PC-9 (cell line): ENCODE data around the gene SMAP1. TPM values are rescaled to one million over a fixed set of nuclear protein-coding genes. Genes with fewer than 3 reads are reported as not detected.

Experiments
- BruUV-seq: library from RNA; stranded (reverse); fragments of 400-500 nt; replicated peaks from 2 replicates; lab custom pipeline; 2021; lab: Mats Ljungman, UMichigan
- CTCF ChIA-PET: fragments of 300-600 bp; sonication (Branson Sonifier 250); formaldehyde crosslinking; loops from one replicate; lab custom pipeline; 2022; ENCODE audit warnings: antibody characterized with exemption; lab: Charles Lee
- POLR2A ChIA-PET: fragments of 300-600 bp; sonication (Branson Sonifier 250); formaldehyde crosslinking; loops from one replicate; lab custom pipeline; 2022; ENCODE audit warnings: antibody characterized with exemption; ENCODE audit not compliant: unreplicated experiment; lab: Charles Lee
- DNase-seq, 2 experiments: peaks; one replicate each; pipeline versions ENCODE4 v3.0.0 to v3.0.0-alpha.2; 2015 to 2022; ENCODE audit warnings: mixed read lengths in 1 of 2
- H2AFZ ChIP-seq: fragments of 200-600 bp; sonication (generic); 2 replicates; pipeline ENCODE4 v1.8.1; 2017; ENCODE audit warnings: antibody characterized with exemption
- H3F3A ChIP-seq: fragments of 200-600 bp; sonication (generic); 2 replicates; pipeline ENCODE4 v1.8.1; 2017; ENCODE audit warnings: antibody characterized with exemption, mild to moderate bottlenecking, low read depth; ENCODE audit not compliant: insufficient read depth
- H3K27ac ChIP-seq: fragments of 200-600 bp; sonication (generic); 2 replicates; pipeline ENCODE4 v1.6.1; 2016; ENCODE audit warnings: mixed run types
- H3K27me3 ChIP-seq: fragments of 200-600 bp; sonication (generic); 2 replicates; pipeline ENCODE4 v1.6.1; 2016; ENCODE audit warnings: low read depth, mixed run types; ENCODE audit not compliant: insufficient read depth
- H3K36me3 ChIP-seq: fragments of 200-600 bp; sonication (generic); 2 replicates; pipeline ENCODE4 v1.6.1; 2016; ENCODE audit warnings: low read depth, mixed run types
- H3K4me1 ChIP-seq: fragments of 200-600 bp; sonication (generic); replicated peaks from 2 replicates; pipeline ENCODE4 v1.6.1; 2016; ENCODE audit warnings: mixed run types; ENCODE audit not compliant: insufficient read depth
- H3K4me2 ChIP-seq: fragments of 200-600 bp; sonication (generic); 2 replicates; pipeline ENCODE4 v1.6.1; 2017; ENCODE audit warnings: mixed run types
- H3K4me3 ChIP-seq: fragments of 200-600 bp; sonication (generic); 2 replicates; pipeline ENCODE4 v1.6.1; 2016; ENCODE audit warnings: mixed run types
- H3K79me2 ChIP-seq: fragments of 200-600 bp; sonication (generic); 2 replicates; pipeline ENCODE4 v1.6.1; 2017; ENCODE audit warnings: low read depth, mixed run types
- H3K9me2 ChIP-seq: fragments of 200-600 bp; sonication (generic); 2 replicates; pipeline ENCODE4 v1.8.1; 2017; ENCODE audit warnings: mild to moderate bottlenecking; ENCODE audit not compliant: insufficient read depth
- H3K9me3 ChIP-seq: fragments of 200-600 bp; sonication (generic); 2 replicates; pipeline ENCODE4 v1.8.1; 2016; ENCODE audit warnings: low read depth; ENCODE audit not compliant: insufficient read depth
- H4K20me1 ChIP-seq: fragments of 200-600 bp; sonication (generic); 2 replicates; pipeline ENCODE4 v1.8.1; 2017; ENCODE audit not compliant: insufficient read depth
- EZH2 ChIP-seq: fragments of 200-600 bp; sonication (generic); IDR thresholded peaks from 2 replicates; pipeline ENCODE4 v1.8.0; 2017; ENCODE audit warnings: antibody characterized with exemption, low read depth
- intact Hi-C: fragments of 100-400 bp; cut with micrococcal nuclease; formaldehyde crosslinking; loops from one replicate; pipeline ENCODE4 v1.10.0; 2022; ENCODE audit not compliant: unreplicated experiment
- total RNA-seq: library from RNA; stranded (reverse); gene quantifications from 2 replicates; pipeline ENCODE4 v1.2.3, GENCODE V29; 2021
- TF ChIP-seq, protein P1 (sequence below): fragments of 200-600 bp; sonication (generic); conservative IDR thresholded peaks from 2 replicates; pipeline ENCODE4 v1.6.1; 2017; ENCODE audit warnings: mixed run types, antibody characterized with exemption, mild to moderate bottlenecking, moderate library complexity

SMAP1 gene
- total RNA-seq, 1 experiment from 2014 or later, result 29.3 TPM

DNA sequence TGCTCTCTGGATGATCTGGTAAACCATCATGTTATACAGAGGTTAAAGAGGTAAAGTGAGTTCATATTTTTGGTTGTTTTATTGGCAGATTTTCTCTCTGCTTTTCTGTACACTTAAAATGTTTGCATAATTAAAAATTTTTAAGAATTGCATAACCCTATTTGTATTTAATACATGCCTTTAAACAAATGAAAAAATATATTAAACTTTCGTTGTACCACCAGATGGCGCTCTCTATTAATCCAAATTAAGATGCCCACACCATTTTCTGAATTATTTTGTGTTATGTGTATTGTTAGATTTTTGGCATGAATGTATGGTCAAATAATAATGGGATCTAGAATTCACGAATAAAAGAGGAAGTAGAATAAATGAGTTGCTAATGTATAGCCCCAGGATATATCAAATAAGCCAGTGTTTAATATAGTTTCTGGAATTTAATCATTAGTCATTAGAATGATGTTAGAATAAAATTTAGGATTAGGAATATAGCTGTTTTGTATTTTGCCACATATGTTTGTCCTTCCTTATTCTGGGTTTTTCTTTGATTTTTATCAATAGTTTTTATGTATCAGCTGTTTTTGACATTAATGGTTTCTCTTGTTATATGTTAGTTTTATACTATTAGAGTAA, 38.9 kb downstream of the SMAP1 start:
- CTCF ChIA-PET, result interaction anchor here (0.6 to 1.1 kb wide), 2 partner anchors 189 to 249 kb away, joined by 4 to 7 read pairs; no protein-coding TSS in a partner anchor
- Histone ChIP-seq H3K79me2 (peaks cover 9% of the 10 kb centered on the region), H4K20me1 (peaks cover 23% of the 10 kb centered on the region; the same call in 1 of the 2 replicates), H3K36me3 (no peaks in the 10 kb centered on the region), H3K27ac (no peak overlapping the region), H3K9me3 (no peaks in the 10 kb centered on the region), H3K4me3 (no peak overlapping the region), H3F3A (peaks cover 6% of the 10 kb centered on the region), H3K9me2 (no peaks in the 10 kb centered on the region), H2AFZ (no peak overlapping the region), H3K4me1 (peaks cover 10% of the 10 kb centered on the region; the same call in 1 of the 2 replicates), H3K27me3 (no peaks in the 10 kb centered on the region), H3K4me2 (no peak overlapping the region)
- BruUV-seq, result no TSS peak
- POLR2A ChIA-PET, result no interaction called here
- TF ChIP-seq EZH2, result no peak
- TF ChIP-seq, protein P1, sequence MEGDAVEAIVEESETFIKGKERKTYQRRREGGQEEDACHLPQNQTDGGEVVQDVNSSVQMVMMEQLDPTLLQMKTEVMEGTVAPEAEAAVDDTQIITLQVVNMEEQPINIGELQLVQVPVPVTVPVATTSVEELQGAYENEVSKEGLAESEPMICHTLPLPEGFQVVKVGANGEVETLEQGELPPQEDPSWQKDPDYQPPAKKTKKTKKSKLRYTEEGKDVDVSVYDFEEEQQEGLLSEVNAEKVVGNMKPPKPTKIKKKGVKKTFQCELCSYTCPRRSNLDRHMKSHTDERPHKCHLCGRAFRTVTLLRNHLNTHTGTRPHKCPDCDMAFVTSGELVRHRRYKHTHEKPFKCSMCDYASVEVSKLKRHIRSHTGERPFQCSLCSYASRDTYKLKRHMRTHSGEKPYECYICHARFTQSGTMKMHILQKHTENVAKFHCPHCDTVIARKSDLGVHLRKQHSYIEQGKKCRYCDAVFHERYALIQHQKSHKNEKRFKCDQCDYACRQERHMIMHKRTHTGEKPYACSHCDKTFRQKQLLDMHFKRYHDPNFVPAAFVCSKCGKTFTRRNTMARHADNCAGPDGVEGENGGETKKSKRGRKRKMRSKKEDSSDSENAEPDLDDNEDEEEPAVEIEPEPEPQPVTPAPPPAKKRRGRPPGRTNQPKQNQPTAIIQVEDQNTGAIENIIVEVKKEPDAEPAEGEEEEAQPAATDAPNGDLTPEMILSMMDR, result peak; percentile 82
- intact Hi-C loops, result loop anchor here (1.0 to 10.0 kb wide), 5 partner anchors 178 to 1378 kb away; no protein-coding TSS in a partner anchor
- no peak for DNase-seq

DNA sequence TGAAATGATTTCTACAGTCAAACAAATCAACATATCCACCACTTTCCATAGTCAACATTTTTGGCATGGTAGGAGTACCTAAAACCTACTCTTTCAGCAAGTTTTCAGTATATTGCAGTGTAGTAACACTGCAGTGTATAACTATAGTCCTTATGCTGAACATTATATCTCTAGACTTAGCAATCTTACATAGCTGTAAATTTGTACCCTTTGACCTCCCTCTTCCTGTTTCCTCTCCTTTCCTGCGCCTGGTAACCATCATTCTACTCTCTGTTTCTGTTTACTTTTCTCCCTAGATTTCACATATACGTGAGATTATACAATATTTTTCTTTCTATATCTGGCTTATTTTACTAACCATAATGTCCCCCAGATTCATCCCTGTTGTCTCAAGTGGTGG, 40.2 kb downstream of the SMAP1 start:
- POLR2A ChIA-PET, result no interaction called here
- Histone ChIP-seq H3K9me3 (no peaks in the 10 kb centered on the region), H4K20me1 (peaks cover 23% of the 10 kb centered on the region; the same call in 1 of the 2 replicates), H3F3A (peaks cover 6% of the 10 kb centered on the region), H3K27me3 (no peaks in the 10 kb centered on the region), H3K27ac (no peak overlapping the region), H2AFZ (no peak overlapping the region), H3K4me1 (peaks cover 10% of the 10 kb centered on the region; the same call in 1 of the 2 replicates), H3K4me2 (no peak overlapping the region), H3K36me3 (no peaks in the 10 kb centered on the region), H3K9me2 (no peaks in the 10 kb centered on the region), H3K4me3 (no peak overlapping the region), H3K79me2 (peaks cover 9% of the 10 kb centered on the region)
- no peak for TF ChIP-seq EZH2
- TF ChIP-seq, protein P1, result no peak
- CTCF ChIA-PET, result no interaction called here
- no TSS peak for BruUV-seq
- intact Hi-C loops, result loop anchor here (2.0 to 10.0 kb wide), 4 partner anchors 245 to 1377 kb away; no protein-coding TSS in a partner anchor
- no peak for DNase-seq

DNA sequence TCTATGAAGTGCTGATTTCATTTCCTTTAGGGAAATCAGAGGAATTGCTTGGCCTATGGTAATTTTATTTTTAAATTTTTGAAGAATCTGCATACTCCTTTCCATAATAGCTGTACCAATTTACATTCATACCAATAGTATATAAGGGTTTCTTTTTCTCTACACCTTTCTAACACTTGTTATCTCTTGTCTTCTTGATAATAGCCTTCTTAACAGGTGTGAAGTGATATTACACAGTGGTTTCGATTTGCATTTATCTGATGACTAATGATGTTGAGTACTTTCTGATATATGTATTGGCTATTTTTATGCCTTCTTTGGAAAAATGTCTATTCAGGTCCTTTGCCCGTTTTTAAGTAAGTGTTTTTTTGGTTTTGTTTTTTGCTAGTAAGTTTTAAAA, 40.8 kb downstream of the SMAP1 start:
- peaks cover 9% of the 10 kb centered on the region for H3K79me2 ChIP-seq
- H3K4me1 ChIP-seq, result peaks cover 10% of the 10 kb centered on the region; the same call in 1 of the 2 replicates
- TF ChIP-seq EZH2, result no peak
- TF ChIP-seq, protein P1, result no peak
- CTCF ChIA-PET, result no interaction called here
- H4K20me1 ChIP-seq, result peaks cover 23% of the 10 kb centered on the region; the same call in 1 of the 2 replicates
- H3K4me3 ChIP-seq, result no peak overlapping the region
- no peaks in the 10 kb centered on the region for H3K9me2 ChIP-seq
- no peak overlapping the region for H3K27ac ChIP-seq
- no peak overlapping the region for H3K4me2 ChIP-seq
- no TSS peak for BruUV-seq
- peaks cover 6% of the 10 kb centered on the region for H3F3A ChIP-seq
- no peak overlapping the region for H2AFZ ChIP-seq
- no peaks in the 10 kb centered on the region for H3K36me3 ChIP-seq
- intact Hi-C loops, result loop anchor here (10.0 kb wide), 2 partner anchors 646 to 1376 kb away; no protein-coding TSS in a partner anchor
- H3K9me3 ChIP-seq, result no peaks in the 10 kb centered on the region
- no peaks in the 10 kb centered on the region for H3K27me3 ChIP-seq
- POLR2A ChIA-PET, result no interaction called here
- DNase-seq, result no peak
